Measurements from ENCODE around the gene SPO11. TPM values are rescaled to one million over a fixed set of nuclear protein-coding genes. Genes with fewer than 3 reads are reported as not detected.

SPO11 gene
- total and polyA plus RNA-seq, 7 donors: not detected

DNA sequence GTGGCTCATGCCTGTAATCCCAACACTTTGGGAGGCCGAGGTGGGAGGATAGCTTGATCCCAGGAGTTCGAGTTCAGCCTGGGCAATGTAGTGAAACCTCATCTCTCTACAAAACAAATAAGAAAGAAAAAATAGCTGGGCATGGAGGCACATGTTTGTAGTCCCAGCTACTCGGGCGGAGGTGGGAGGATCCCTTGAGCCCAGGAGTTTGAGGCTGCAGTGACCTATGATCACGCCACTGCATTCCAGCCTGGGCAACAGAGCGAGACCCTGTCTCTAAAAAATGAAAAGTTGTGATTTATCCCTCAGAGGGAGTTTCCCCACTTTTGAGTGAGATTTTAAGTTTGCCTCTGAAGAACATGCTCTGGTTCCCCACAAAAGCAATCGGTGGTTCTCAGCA, 45.7 kb upstream of the SPO11 start:
- DNase-seq: no peak
- 75 to 84% methylated on average over 7 of the region's 7 CpGs for WGBS, 2 donors
- TF ChIP-seq EP300 (IDR thresholded peaks at IDR 0.05): no peak
- no peak for TF ChIP-seq POLR2AphosphoS5 (IDR thresholded peaks at IDR 0.05)
- no peak for TF ChIP-seq POLR2A (IDR thresholded peaks at IDR 0.05)
- TF ChIP-seq, protein P1, sequence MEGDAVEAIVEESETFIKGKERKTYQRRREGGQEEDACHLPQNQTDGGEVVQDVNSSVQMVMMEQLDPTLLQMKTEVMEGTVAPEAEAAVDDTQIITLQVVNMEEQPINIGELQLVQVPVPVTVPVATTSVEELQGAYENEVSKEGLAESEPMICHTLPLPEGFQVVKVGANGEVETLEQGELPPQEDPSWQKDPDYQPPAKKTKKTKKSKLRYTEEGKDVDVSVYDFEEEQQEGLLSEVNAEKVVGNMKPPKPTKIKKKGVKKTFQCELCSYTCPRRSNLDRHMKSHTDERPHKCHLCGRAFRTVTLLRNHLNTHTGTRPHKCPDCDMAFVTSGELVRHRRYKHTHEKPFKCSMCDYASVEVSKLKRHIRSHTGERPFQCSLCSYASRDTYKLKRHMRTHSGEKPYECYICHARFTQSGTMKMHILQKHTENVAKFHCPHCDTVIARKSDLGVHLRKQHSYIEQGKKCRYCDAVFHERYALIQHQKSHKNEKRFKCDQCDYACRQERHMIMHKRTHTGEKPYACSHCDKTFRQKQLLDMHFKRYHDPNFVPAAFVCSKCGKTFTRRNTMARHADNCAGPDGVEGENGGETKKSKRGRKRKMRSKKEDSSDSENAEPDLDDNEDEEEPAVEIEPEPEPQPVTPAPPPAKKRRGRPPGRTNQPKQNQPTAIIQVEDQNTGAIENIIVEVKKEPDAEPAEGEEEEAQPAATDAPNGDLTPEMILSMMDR (IDR thresholded peaks at IDR 0.05): no peak
- H3K27me3 ChIP-seq: peaks cover 0 to 4% (median 0%) of the 10 kb centered on the region in 3 donors
- intact Hi-C loops (cut with DNase I): loop anchor here (10.0 kb wide), 1 partner anchor 61 kb away; no protein-coding TSS in a partner anchor
- no peaks in the 10 kb centered on the region for H3K9me3 ChIP-seq
- no peak overlapping the region for H3K27ac ChIP-seq
- peaks cover 0 to 26% (median 15%) of the 10 kb centered on the region in 4 donors for H3K4me1 ChIP-seq
- no peaks in the 10 kb centered on the region for H3K36me3 ChIP-seq
- H3K4me3 ChIP-seq: no peak overlapping the region

DNA sequence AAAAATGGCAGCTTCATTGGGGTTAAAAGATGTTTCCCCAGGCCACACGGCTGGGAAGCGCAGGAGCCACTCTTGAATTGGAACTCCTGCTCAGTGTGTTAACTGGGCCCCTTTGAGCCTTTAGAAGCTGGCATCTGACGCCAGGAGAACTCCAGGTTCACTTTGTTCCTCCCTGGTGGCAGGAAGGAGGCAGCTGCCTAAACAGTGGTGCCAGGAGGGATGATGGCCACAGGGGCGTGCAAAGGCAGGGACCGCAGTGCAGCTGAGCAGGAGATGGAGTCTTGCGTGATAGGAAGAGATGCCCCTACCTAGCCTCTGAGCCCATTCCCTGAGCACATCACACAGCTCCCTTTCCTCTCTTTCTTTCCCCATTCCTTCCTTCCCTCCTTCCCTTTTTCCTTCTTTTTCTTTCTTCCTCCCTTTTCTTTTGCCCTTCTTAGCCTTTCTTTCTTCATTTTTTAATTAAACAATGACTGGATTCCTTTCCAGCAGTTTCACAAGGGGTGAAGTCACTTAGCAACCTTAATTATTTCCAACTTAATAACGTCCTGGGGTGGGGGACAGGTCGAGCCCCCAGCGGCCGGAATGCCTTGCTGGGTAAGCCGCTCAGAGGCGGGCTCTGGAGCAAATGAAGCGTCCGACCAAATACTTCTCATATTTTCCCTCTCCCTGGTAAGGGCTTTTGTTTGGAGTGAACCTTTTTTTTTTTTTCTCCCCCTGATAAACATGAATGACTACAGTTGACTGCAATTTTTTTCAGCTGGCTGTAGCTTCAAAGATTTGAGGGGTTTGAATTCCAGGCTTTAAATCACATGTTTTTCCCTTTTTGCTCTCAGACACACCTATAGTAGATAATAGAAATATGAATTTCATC, 42.4 kb upstream of the SPO11 start:
- no peaks in the 10 kb centered on the region for H3K9me3 ChIP-seq
- H3K4me3 ChIP-seq: no peak overlapping the region
- H3K4me1 ChIP-seq: peaks cover 0 to 39% (median 26%) of the 10 kb centered on the region in 4 donors
- TF ChIP-seq, protein P1 (IDR thresholded peaks at IDR 0.05): no peak
- TF ChIP-seq EP300 (IDR thresholded peaks at IDR 0.05): no peak
- no peak for TF ChIP-seq POLR2AphosphoS5 (IDR thresholded peaks at IDR 0.05)
- no peak for TF ChIP-seq POLR2A (IDR thresholded peaks at IDR 0.05)
- peak overlapping the region in 2 of 4 donors; percentile 2 to 29 for H3K27ac ChIP-seq
- DNase-seq: no peak
- peaks cover 0 to 17% (median 0%) of the 10 kb centered on the region in 3 donors for H3K27me3 ChIP-seq
- WGBS, 2 donors: 57 to 65% methylated on average over 14 of the region's 14 CpGs
- no peaks in the 10 kb centered on the region for H3K36me3 ChIP-seq
- intact Hi-C loops (cut with DNase I): loop anchor here (10.0 kb wide), 1 partner anchor 58 kb away; no protein-coding TSS in a partner anchor

DNA sequence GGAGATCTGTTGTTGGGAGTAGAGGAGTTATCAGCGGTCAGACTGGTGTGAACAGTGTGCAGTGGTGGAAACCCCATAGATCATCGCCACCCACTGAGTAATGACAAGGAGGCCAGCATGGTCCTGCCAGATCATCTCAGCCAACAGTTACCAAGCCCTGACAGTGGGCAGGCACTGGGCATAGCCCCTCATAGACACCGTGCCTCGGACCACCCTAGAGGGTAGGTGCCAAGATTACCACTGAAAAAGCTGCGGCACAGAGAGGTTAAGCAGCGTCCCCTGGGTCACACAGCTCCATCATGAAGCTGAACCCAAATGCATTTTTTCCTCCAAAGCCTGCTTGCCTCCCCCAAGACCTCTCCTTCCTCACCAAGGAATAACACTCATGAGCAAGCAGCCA, 41.7 kb upstream of the SPO11 start:
- no peak for TF ChIP-seq POLR2AphosphoS5 (IDR thresholded peaks at IDR 0.05)
- TF ChIP-seq EP300 (IDR thresholded peaks at IDR 0.05): no peak
- TF ChIP-seq POLR2A (IDR thresholded peaks at IDR 0.05): no peak
- TF ChIP-seq, protein P1 (IDR thresholded peaks at IDR 0.05): no peak
- H3K36me3 ChIP-seq: no peaks in the 10 kb centered on the region
- peaks cover 0 to 33% (median 26%) of the 10 kb centered on the region in 4 donors for H3K4me1 ChIP-seq
- peaks cover 0 to 17% (median 0%) of the 10 kb centered on the region in 3 donors for H3K27me3 ChIP-seq
- 34 to 80% methylated on average over 6 of the region's 6 CpGs for WGBS, 2 donors
- H3K27ac ChIP-seq: peak overlapping the region in 2 of 4 donors; percentile 2 to 29
- no peak overlapping the region for H3K4me3 ChIP-seq
- DNase-seq: no peak
- H3K9me3 ChIP-seq: no peaks in the 10 kb centered on the region
- intact Hi-C loops (cut with DNase I): loop anchor here (10.0 kb wide), 1 partner anchor 57 kb away; no protein-coding TSS in a partner anchor

DNA sequence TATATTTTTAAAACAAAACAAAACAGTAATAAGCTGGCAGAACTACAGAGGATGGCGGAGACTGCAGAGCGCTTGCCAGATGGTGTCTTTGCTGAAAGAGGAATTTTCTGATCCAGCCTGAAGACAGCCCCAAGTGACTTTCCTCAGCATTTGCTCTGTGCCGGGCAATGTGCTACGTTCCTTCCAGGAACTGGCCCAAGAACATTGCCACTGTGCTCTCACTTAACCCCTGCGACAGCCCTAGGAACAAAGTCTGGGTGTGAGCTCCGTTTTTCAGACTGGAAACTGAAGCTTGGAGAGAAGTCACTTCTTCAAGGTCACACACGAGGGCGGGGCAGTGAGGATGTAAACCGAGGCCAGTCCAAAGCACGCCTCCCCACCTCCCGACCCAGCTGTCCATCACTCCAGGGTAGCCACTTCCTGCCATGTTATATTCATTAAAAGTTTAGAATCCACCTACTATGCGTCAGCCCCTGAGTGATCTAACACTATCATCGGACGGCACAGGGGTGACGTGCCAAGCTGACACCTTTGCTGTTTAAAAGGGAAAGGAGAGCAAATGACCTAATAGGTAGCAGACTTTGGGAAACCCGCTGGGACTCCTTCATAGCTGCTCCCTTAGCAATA, 40.8 kb upstream of the SPO11 start:
- WGBS, 2 donors: 17 to 44% methylated on average over 16 of the region's 16 CpGs
- TF ChIP-seq POLR2AphosphoS5 (IDR thresholded peaks at IDR 0.05): no peak
- no peak for TF ChIP-seq EP300 (IDR thresholded peaks at IDR 0.05)
- TF ChIP-seq, protein P1 (IDR thresholded peaks at IDR 0.05): no peak
- TF ChIP-seq POLR2A (IDR thresholded peaks at IDR 0.05): no peak
- Histone ChIP-seq H3K9me3 (no peaks in the 10 kb centered on the region), H3K4me1 (peaks cover 0 to 32% (median 26%) of the 10 kb centered on the region in 4 donors), H3K4me3 (no peak overlapping the region), H3K27me3 (peaks cover 0 to 17% (median 0%) of the 10 kb centered on the region in 3 donors), H3K36me3 (no peaks in the 10 kb centered on the region), H3K27ac (no peak overlapping the region)
- intact Hi-C loops (cut with DNase I): loop anchor here (10.0 kb wide), 1 partner anchor 56 kb away; no protein-coding TSS in a partner anchor
- DNase-seq: no peak
